MM.1S (cell line): ENCODE measurements around the gene LGALS7.
"Not testable (repeated sequence)": the region's sequence is repeated elsewhere in the genome, so short reads cannot be mapped to it uniquely, and the experiment has no call there.

Experiments used
- DNase-seq: peaks from one replicate; pipeline ENCODE4 v3.0.0-alpha.2; 2015
- H2AFZ ChIP-seq: fragments of 300-600 bp; sonication (generic); 2 replicates; pipeline ENCODE4 v1.6.0; 2016; ENCODE audit warnings: antibody characterized with exemption, low read length
- H3F3A ChIP-seq: fragments of 300-600 bp; sonication (generic); 2 replicates; pipeline ENCODE4 v1.6.1; 2016; ENCODE audit warnings: mild to moderate bottlenecking, antibody characterized with exemption, low read length, moderate library complexity, mixed read lengths; ENCODE audit not compliant: insufficient read depth
- H3K27ac ChIP-seq: fragments of 300-600 bp; sonication (generic); 2 replicates; pipeline ENCODE4 v1.5.1; 2016; ENCODE audit warnings: mild to moderate bottlenecking, low read length
- H3K27me3 ChIP-seq: fragments of 300-600 bp; sonication (generic); replicated peaks from 2 replicates; pipeline ENCODE4 v1.6.0; 2016; ENCODE audit warnings: low read length; ENCODE audit not compliant: insufficient read depth
- H3K36me3 ChIP-seq: fragments of 300-600 bp; sonication (generic); replicated peaks from 2 replicates; pipeline ENCODE4 v1.6.1; 2016; ENCODE audit warnings: mild to moderate bottlenecking, low read length, mixed read lengths; ENCODE audit not compliant: insufficient read depth
- H3K4me1 ChIP-seq: fragments of 300-600 bp; sonication (generic); 2 replicates; pipeline ENCODE4 v1.6.1; 2016; ENCODE audit warnings: low read length, mixed read lengths
- H3K4me2 ChIP-seq: fragments of 300-600 bp; sonication (generic); 2 replicates; pipeline ENCODE4 v1.6.0; 2016; ENCODE audit warnings: low read depth, low read length
- H3K4me3 ChIP-seq: fragments of 300-600 bp; sonication (generic); 2 replicates; pipeline ENCODE4 v1.5.1; 2016; ENCODE audit warnings: low read length, mixed read lengths
- H3K79me2 ChIP-seq: fragments of 300-600 bp; sonication (generic); 2 replicates; pipeline ENCODE4 v1.6.1; 2016; ENCODE audit warnings: mixed run types, low read length, mixed read lengths
- H3K9ac ChIP-seq: fragments of 300-600 bp; sonication (generic); 2 replicates; pipeline ENCODE4 v1.6.1; 2016; ENCODE audit warnings: low read length, mixed read lengths
- H3K9me2 ChIP-seq: fragments of 300-600 bp; sonication (generic); replicated peaks from 2 replicates; pipeline ENCODE4 v1.6.1; 2016; ENCODE audit warnings: mild to moderate bottlenecking, low read length, mixed read lengths; ENCODE audit not compliant: insufficient read depth
- H3K9me3 ChIP-seq: fragments of 300-600 bp; sonication (generic); replicated peaks from 2 replicates; pipeline ENCODE4 v1.6.1; 2016; ENCODE audit warnings: mild to moderate bottlenecking, low read length, mixed read lengths; ENCODE audit not compliant: insufficient read depth
- H4K20me1 ChIP-seq: fragments of 300-600 bp; sonication (generic); 2 replicates; pipeline ENCODE4 v1.6.1; 2016; ENCODE audit warnings: mild to moderate bottlenecking, low read length, moderate library complexity, mixed read lengths; ENCODE audit not compliant: insufficient read depth
- EZH2 ChIP-seq: fragments of 300-600 bp; sonication (generic); optimal IDR thresholded peaks from 2 replicates; pipeline ENCODE3; 2017; ENCODE audit warnings: low read depth, mild to moderate bottlenecking, antibody characterized with exemption, low read length, mixed read lengths
- EZH2phosphoT487 ChIP-seq: fragments of 300-600 bp; sonication (generic); IDR thresholded peaks from 2 replicates; pipeline ENCODE4 v1.6.1; 2018; ENCODE audit warnings: antibody characterized with exemption, low read length
- TF ChIP-seq, protein P1 (sequence below): fragments of 300-600 bp; sonication (generic); IDR thresholded peaks from 2 replicates; pipeline ENCODE4 v1.5.1; 2016; ENCODE audit warnings: antibody characterized with exemption, low read length, mixed read lengths

Gene LGALS7

DNA sequence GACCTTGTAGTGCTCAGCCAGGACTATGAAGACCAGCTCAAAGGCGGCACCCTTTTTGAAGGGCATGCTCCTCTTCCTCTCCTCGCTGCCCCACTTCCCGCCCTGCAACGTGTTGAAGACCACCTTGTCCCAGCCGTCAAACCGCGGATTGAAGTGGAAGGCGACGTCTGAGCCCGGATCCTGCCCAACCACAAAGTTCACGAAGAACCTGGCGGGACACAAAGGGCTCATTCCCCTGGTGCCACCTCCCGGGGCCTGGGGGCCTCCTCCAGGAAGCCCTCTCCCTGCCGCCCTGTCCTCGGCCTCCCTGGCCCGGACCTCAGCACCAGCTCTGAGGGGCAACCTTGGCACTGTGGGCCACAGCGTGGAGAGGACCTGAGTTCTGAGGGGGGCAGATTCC is 35.4 kb upstream of the LGALS7 start:
- H3K4me3 ChIP-seq, result no peak overlapping the region
- TF ChIP-seq, protein P1, sequence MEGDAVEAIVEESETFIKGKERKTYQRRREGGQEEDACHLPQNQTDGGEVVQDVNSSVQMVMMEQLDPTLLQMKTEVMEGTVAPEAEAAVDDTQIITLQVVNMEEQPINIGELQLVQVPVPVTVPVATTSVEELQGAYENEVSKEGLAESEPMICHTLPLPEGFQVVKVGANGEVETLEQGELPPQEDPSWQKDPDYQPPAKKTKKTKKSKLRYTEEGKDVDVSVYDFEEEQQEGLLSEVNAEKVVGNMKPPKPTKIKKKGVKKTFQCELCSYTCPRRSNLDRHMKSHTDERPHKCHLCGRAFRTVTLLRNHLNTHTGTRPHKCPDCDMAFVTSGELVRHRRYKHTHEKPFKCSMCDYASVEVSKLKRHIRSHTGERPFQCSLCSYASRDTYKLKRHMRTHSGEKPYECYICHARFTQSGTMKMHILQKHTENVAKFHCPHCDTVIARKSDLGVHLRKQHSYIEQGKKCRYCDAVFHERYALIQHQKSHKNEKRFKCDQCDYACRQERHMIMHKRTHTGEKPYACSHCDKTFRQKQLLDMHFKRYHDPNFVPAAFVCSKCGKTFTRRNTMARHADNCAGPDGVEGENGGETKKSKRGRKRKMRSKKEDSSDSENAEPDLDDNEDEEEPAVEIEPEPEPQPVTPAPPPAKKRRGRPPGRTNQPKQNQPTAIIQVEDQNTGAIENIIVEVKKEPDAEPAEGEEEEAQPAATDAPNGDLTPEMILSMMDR, result no peak
- no peaks in the 10 kb centered on the region for H3K36me3 ChIP-seq
- no peak overlapping the region for H3K27ac ChIP-seq
- no peak overlapping the region for H3K4me2 ChIP-seq
- H2AFZ ChIP-seq, result no peak overlapping the region
- H3K9ac ChIP-seq, result no peak overlapping the region
- DNase-seq, result no peak
- H3K9me3 ChIP-seq, result no peaks in the 10 kb centered on the region
- H3K4me1 ChIP-seq, result no peaks in the 10 kb centered on the region
- no peaks in the 10 kb centered on the region for H3K9me2 ChIP-seq
- no peaks in the 10 kb centered on the region for H4K20me1 ChIP-seq
- H3K79me2 ChIP-seq, result no peaks in the 10 kb centered on the region
- peaks cover 8% of the 10 kb centered on the region; the same call in 1 of the 2 replicates for H3K27me3 ChIP-seq
- no peaks in the 10 kb centered on the region for H3F3A ChIP-seq

- not testable (repeated sequence) for H3K36me3 ChIP-seq, H3F3A ChIP-seq, H3K9ac ChIP-seq, H3K79me2 ChIP-seq, H3K9me2 ChIP-seq, H2AFZ ChIP-seq, H3K27ac ChIP-seq, H3K4me3 ChIP-seq, DNase-seq, H4K20me1 ChIP-seq, H3K4me2 ChIP-seq, H3K4me1 ChIP-seq, H3K9me3 ChIP-seq
- H3K27me3 ChIP-seq, result peaks cover 19% of the 10 kb centered on the region; the same call in 1 of the 2 replicates
These were observed 34.2 kb upstream of the LGALS7 start for GRCh38 chr19:38807374-38808098.

GRCh38 chr19:38806371-38806770 is 33.1 kb upstream of the LGALS7 start:
- H3K79me2 ChIP-seq, result no peaks in the 10 kb centered on the region
- no peak overlapping the region for H2AFZ ChIP-seq
- no peaks in the 10 kb centered on the region for H4K20me1 ChIP-seq
- TF ChIP-seq EZH2 (no peak), EZH2phosphoT487 (no peak)
- TF ChIP-seq, protein P1, result no peak
- no peak overlapping the region for H3K27ac ChIP-seq
- no peaks in the 10 kb centered on the region for H3K9me2 ChIP-seq
- H3K4me1 ChIP-seq, result no peaks in the 10 kb centered on the region
- H3K9me3 ChIP-seq, result no peaks in the 10 kb centered on the region
- no peak overlapping the region for H3K4me2 ChIP-seq
- H3K27me3 ChIP-seq, result peaks cover 31% of the 10 kb centered on the region
- no peak overlapping the region for H3K9ac ChIP-seq
- no peaks in the 10 kb centered on the region for H3F3A ChIP-seq
- H3K36me3 ChIP-seq, result no peaks in the 10 kb centered on the region
- no peak overlapping the region for H3K4me3 ChIP-seq
- DNase-seq, result no peak

- DNase-seq, result no peak
- Histone ChIP-seq H3K27me3 (peaks cover 40% of the 10 kb centered on the region), H3K79me2 (no peaks in the 10 kb centered on the region), H3K36me3 (no peaks in the 10 kb centered on the region), H3K9ac (no peak overlapping the region), H3K4me2 (no peak overlapping the region), H3K9me2 (no peaks in the 10 kb centered on the region), H2AFZ (no peak overlapping the region), H3K4me1 (no peaks in the 10 kb centered on the region), H4K20me1 (no peaks in the 10 kb centered on the region), H3F3A (no peaks in the 10 kb centered on the region), H3K9me3 (no peaks in the 10 kb centered on the region), H3K4me3 (no peak overlapping the region), H3K27ac (no peak overlapping the region)
- TF ChIP-seq, protein P1, result no peak
These were observed 31.9 kb upstream of the LGALS7 start for GRCh38 chr19:38805180-38805579.
